SK-N-SH treated with all-trans-retinoic acid at 6 μM for 48 hours (cell line): ENCODE results near the gene CTBP2.

ENCODE experiments used
- ATAC-seq: fragments of 200-7000 bp; cut with Tn5 transposase; 3 replicates; pipeline ENCODE4 v1.9.1; 2020; ENCODE audit warnings: mild to moderate bottlenecking, moderate library complexity
- BACH2 ChIP-seq: fragments of 250-450 bp; sonication (Bioruptor Pico); IDR thresholded peaks from 2 replicates; pipeline ENCODE4 v1.9.0; 2021; ENCODE audit warnings: mild to moderate bottlenecking, borderline replicate concordance
- CSDC2 ChIP-seq: fragments of 250-450 bp; sonication (Bioruptor Pico); IDR thresholded peaks from 2 replicates; pipeline ENCODE4 v1.5.0; 2020; ENCODE audit warnings: mild to moderate bottlenecking, moderate library complexity
- ESRRG ChIP-seq: fragments of 250-450 bp; sonication (Bioruptor Pico); IDR thresholded peaks from 2 replicates; pipeline ENCODE4 v1.6.1; 2021; ENCODE audit warnings: mild to moderate bottlenecking
- GLIS3 ChIP-seq: fragments of 250-450 bp; sonication (Bioruptor Pico); IDR thresholded peaks from 2 replicates; pipeline ENCODE4 v1.5.0; 2020; ENCODE audit warnings: mild to moderate bottlenecking, moderate library complexity
- ISL1 ChIP-seq: fragments of 250-450 bp; sonication (Bioruptor Pico); IDR thresholded peaks from 2 replicates; pipeline ENCODE4 v2.1.2; 2022; ENCODE audit warnings: mild to moderate bottlenecking, moderate library complexity
- OSR1 ChIP-seq: fragments of 250-450 bp; sonication (Bioruptor Pico); IDR thresholded peaks from 2 replicates; pipeline ENCODE4 v1.8.0; 2022; ENCODE audit warnings: moderate library complexity, mild to moderate bottlenecking, inconsistent platforms
- SNAI2 ChIP-seq: fragments of 250-450 bp; sonication (Bioruptor Pico); IDR thresholded peaks from 2 replicates; pipeline ENCODE4 v1.5.0; 2020; ENCODE audit warnings: mild to moderate bottlenecking, moderate library complexity
- TCF4 ChIP-seq: fragments of 250-450 bp; sonication (Bioruptor Pico); IDR thresholded peaks from 2 replicates; pipeline ENCODE4 v1.8.0; 2021; ENCODE audit warnings: mild to moderate bottlenecking, moderate library complexity, borderline replicate concordance
- TOX ChIP-seq: fragments of 250-450 bp; sonication (Bioruptor Pico); IDR thresholded peaks from 2 replicates; pipeline ENCODE4 v1.8.0; 2021; ENCODE audit warnings: mild to moderate bottlenecking, moderate library complexity, borderline replicate concordance
- TSHZ2 ChIP-seq: fragments of 250-450 bp; sonication (Bioruptor Pico); IDR thresholded peaks from 2 replicates; pipeline ENCODE4 v1.5.0; 2020; ENCODE audit warnings: mild to moderate bottlenecking, moderate library complexity
- ZFP3 ChIP-seq: fragments of 250-450 bp; sonication (Bioruptor Pico); IDR thresholded peaks from 2 replicates; pipeline ENCODE4 v1.5.0; 2020; ENCODE audit warnings: mild to moderate bottlenecking, moderate library complexity
- ZFP30 ChIP-seq: fragments of 450-650 bp; formaldehyde crosslinking; IDR thresholded peaks from 2 replicates; pipeline ENCODE4 v1.5.0; 2022; ENCODE audit warnings: mild to moderate bottlenecking, moderate library complexity
- ZNF70 ChIP-seq: fragments of 450-650 bp; formaldehyde crosslinking; IDR thresholded peaks from 2 replicates; pipeline ENCODE4 v1.5.0; 2020; ENCODE audit warnings: mild to moderate bottlenecking, moderate library complexity
- TF ChIP-seq, protein P1 (sequence below): fragments of 250-450 bp; sonication (Bioruptor Pico); IDR thresholded peaks from 2 replicates; pipeline ENCODE4 v1.5.1; 2021; ENCODE audit warnings: mild to moderate bottlenecking, moderate library complexity
- TF ChIP-seq, protein P2 (sequence below): fragments of 250-450 bp; sonication (Bioruptor Pico); IDR thresholded peaks from 2 replicates; pipeline ENCODE4 v1.8.0; 2020; ENCODE audit warnings: mild to moderate bottlenecking, moderate library complexity, borderline replicate concordance
- TF ChIP-seq, protein P3 (sequence below): fragments of 250-450 bp; sonication (Bioruptor Pico); IDR thresholded peaks from 2 replicates; pipeline ENCODE4 v1.8.0; 2021; ENCODE audit warnings: low read depth, mild to moderate bottlenecking, moderate library complexity, borderline replicate concordance

Gene CTBP2

DNA sequence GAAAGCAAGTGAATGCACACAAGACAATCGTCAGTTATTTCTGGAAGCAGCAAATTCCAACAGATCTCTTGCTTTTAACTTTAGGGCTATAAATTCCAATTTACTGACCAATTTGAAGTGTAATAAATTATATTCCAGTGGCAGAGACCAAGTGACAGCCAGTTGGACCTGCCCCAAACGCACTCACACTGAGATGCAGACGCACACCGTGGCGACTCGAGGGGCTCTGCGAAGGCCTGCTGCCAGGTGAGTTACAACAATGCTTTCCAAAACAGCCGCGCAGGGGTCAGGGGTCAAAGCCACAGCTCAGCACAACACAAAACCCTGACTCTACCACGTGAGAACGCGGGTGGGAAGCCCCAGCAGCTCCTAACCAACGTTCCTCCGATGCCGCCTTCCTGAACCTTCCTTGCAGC lies 121.0 kb downstream of the CTBP2 start:
- TF ChIP-seq, protein P1, sequence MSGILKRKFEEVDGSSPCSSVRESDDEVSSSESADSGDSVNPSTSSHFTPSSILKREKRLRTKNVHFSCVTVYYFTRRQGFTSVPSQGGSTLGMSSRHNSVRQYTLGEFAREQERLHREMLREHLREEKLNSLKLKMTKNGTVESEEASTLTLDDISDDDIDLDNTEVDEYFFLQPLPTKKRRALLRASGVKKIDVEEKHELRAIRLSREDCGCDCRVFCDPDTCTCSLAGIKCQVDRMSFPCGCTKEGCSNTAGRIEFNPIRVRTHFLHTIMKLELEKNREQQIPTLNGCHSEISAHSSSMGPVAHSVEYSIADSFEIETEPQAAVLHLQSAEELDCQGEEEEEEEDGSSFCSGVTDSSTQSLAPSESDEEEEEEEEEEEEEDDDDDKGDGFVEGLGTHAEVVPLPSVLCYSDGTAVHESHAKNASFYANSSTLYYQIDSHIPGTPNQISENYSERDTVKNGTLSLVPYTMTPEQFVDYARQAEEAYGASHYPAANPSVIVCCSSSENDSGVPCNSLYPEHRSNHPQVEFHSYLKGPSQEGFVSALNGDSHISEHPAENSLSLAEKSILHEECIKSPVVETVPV: no peak
- TF ChIP-seq ZNF70 (CRISPR knock-in tag): no peak
- TF ChIP-seq TOX (CRISPR knock-in tag): no peak
- no peak for TF ChIP-seq ESRRG (CRISPR knock-in tag)
- TF ChIP-seq ZFP3 (CRISPR knock-in tag): no peak
- TF ChIP-seq, protein P2, sequence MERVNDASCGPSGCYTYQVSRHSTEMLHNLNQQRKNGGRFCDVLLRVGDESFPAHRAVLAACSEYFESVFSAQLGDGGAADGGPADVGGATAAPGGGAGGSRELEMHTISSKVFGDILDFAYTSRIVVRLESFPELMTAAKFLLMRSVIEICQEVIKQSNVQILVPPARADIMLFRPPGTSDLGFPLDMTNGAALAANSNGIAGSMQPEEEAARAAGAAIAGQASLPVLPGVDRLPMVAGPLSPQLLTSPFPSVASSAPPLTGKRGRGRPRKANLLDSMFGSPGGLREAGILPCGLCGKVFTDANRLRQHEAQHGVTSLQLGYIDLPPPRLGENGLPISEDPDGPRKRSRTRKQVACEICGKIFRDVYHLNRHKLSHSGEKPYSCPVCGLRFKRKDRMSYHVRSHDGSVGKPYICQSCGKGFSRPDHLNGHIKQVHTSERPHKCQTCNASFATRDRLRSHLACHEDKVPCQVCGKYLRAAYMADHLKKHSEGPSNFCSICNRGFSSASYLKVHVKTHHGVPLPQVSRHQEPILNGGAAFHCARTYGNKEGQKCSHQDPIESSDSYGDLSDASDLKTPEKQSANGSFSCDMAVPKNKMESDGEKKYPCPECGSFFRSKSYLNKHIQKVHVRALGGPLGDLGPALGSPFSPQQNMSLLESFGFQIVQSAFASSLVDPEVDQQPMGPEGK: no peak
- TF ChIP-seq GLIS3 (CRISPR knock-in tag): no peak
- no peak for TF ChIP-seq ISL1 (CRISPR knock-in tag)
- no peak for TF ChIP-seq SNAI2 (CRISPR knock-in tag)
- TF ChIP-seq TSHZ2 (CRISPR knock-in tag): no peak
- no peak for TF ChIP-seq BACH2
- TF ChIP-seq CSDC2 (CRISPR knock-in tag): no peak
- TF ChIP-seq OSR1: no peak
- TF ChIP-seq ZFP30 (CRISPR knock-in tag): no peak
- ATAC-seq: no peak

GRCh38 chr10:125038637-125039036 lies 121.7 kb downstream of the CTBP2 start:
- TF ChIP-seq SNAI2 (CRISPR knock-in tag): no peak
- ATAC-seq: peak; percentile 35

DNA sequence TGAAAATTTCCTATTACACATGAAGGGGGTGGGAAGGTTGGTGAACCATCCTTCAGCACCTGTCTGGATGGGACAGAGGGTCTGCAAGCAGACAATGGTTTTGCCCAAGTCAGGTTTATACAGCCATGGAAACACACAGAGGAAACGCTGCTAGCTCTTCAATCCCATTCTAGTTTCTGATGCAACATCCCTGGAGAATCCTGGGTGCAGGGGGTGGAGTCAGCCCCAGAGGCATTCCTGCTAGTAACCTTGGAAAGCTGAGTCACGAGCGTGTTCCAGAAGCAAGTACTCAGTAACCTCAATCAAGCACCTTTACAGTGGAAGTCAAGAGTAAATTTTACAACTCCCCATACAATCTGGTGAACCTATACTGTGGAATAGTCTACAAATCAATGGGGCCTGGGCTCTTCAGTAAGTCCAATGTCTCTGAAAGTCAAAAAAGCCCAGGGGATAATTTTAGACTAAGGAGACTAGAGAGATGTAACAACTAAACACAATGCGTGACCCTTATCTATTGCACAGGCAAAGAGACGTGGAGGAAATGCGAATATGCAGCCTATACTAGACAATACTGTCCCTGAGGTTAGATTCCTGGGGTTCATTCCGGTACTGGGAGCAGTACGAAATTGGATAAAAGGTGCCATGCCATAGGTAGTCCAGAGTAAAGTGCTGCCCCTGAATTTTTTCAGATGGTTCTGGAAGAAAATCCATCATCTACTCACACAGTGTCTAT lies 123.1 kb downstream of the CTBP2 start:
- TF ChIP-seq ZFP3 (CRISPR knock-in tag): no peak
- TF ChIP-seq, protein P2: no peak
- TF ChIP-seq SNAI2 (CRISPR knock-in tag): no peak
- ATAC-seq: peak; percentile 13; the same call in 1 of the 3 replicates

GRCh38 chr10:125035588-125036295 lies 124.6 kb downstream of the CTBP2 start:
- TF ChIP-seq TSHZ2 (CRISPR knock-in tag) (peak; percentile 53; the same call in 1 of the 2 replicates), TCF4 (0 out of 2 replicates have a peak, but pooled peaks have one; percentile 17)
- TF ChIP-seq, protein P3, sequence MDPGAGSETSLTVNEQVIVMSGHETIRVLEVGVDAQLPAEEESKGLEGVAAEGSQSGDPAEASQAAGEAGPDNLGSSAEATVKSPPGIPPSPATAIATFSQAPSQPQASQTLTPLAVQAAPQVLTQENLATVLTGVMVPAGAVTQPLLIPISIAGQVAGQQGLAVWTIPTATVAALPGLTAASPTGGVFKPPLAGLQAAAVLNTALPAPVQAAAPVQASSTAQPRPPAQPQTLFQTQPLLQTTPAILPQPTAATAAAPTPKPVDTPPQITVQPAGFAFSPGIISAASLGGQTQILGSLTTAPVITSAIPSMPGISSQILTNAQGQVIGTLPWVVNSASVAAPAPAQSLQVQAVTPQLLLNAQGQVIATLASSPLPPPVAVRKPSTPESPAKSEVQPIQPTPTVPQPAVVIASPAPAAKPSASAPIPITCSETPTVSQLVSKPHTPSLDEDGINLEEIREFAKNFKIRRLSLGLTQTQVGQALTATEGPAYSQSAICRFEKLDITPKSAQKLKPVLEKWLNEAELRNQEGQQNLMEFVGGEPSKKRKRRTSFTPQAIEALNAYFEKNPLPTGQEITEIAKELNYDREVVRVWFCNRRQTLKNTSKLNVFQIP: no peak
- peak; percentile 31; the same call in 2 of the 3 replicates for ATAC-seq
